Transverse colon (tissue), 4 donors: ENCODE data around the gene SQSTM1. TPM values are rescaled to one million over a fixed set of nuclear protein-coding genes. Genes with fewer than 3 reads are reported as not detected.

Source experiments
- DNase-seq: peaks from one replicate; pipeline ENCODE4 v3.0.0-alpha.2; 2019
- H3K27ac ChIP-seq, 4 donors: fragments of 200-600 bp; sonication (generic); 2 replicates each; pipeline ENCODE4 v1.5.1; 2016 to 2018; ENCODE audit warnings: inconsistent platforms in 4 of 4
- H3K27me3 ChIP-seq: fragments of 200-600 bp; sonication (generic); 2 replicates; pipeline ENCODE4 v1.5.1; 2017; ENCODE audit warnings: inconsistent platforms
- H3K36me3 ChIP-seq, 4 donors: fragments of 200-600 bp; sonication (generic); 2 replicates each; pipeline ENCODE4 v1.5.1; 2017 to 2019; ENCODE audit warnings: inconsistent platforms in 4 of 4
- H3K4me1 ChIP-seq, 4 donors: fragments of 200-600 bp; sonication (generic); 2 replicates each; pipeline ENCODE4 v1.5.1; 2017 to 2020; ENCODE audit warnings: inconsistent platforms in 4 of 4
- H3K4me3 ChIP-seq, 4 donors: fragments of 200-600 bp; sonication (generic); 1 replicate in 1 of 4; 2 replicates in 3 of 4; pipeline versions ENCODE4 v1.5.1 to v1.6.1; 2017 to 2019; ENCODE audit warnings: inconsistent platforms in 4 of 4
- H3K9me3 ChIP-seq, 2 donors: fragments of 200-600 bp; sonication (generic); 2 replicates each; pipeline ENCODE4 v1.5.1; 2017 to 2019; ENCODE audit warnings: inconsistent platforms in 2 of 2
- CTCF ChIP-seq, 5 experiments: fragments of 200-600 bp in 3 of 5; fragments of 450-650 bp in 2 of 5; sonication (generic) in 3 of 5; IDR thresholded peaks; 1 replicate in 2 of 5; 2 replicates in 3 of 5; pipeline ENCODE4 v1.5.1; 2016 to 2017; ENCODE audit warnings: antibody characterized with exemption in 5 of 5, inconsistent platforms in 3 of 5, mild to moderate bottlenecking in 2 of 5, moderate library complexity in 1 of 5
- EP300 ChIP-seq: sonication (generic); formaldehyde crosslinking; IDR thresholded peaks from one replicate; pipeline ENCODE4 v1.6.1; 2017; ENCODE audit warnings: antibody characterized with exemption, low read depth
- POLR2A ChIP-seq: fragments of 450-650 bp; IDR thresholded peaks from one replicate; pipeline ENCODE4 v1.6.1; 2016; ENCODE audit warnings: antibody characterized with exemption, mild to moderate bottlenecking, moderate library complexity
- POLR2AphosphoS5 ChIP-seq, 3 donors: sonication (generic); formaldehyde crosslinking; IDR thresholded peaks; one replicate each; pipeline ENCODE4 v1.6.1; 2016; ENCODE audit warnings: antibody characterized with exemption in 3 of 3
- WGBS, 2 donors: methylation state at CpG; one replicate each; pipeline ENCODE4 v1.1.5; 2018; ENCODE audit warnings: low coverage in 1 of 2; 5-methylcytosine and 5-hydroxymethylcytosine counted together
- in situ Hi-C, 4 donors: fragments of 200-750 bp; cut with MboI; loops; one replicate each; pipeline versions ENCODE4 v1.15.0 to v1.15.1; 2017; ENCODE audit warnings: low sequenced_read_pairs in 3 of 4, low pct_ligation_motif_present in 1 of 4, low pct_unique_long_range_greater_than_20kb in 1 of 4
- intact Hi-C: fragments of 100-400 bp; cut with DNase I; formaldehyde crosslinking; loops from one replicate; pipeline ENCODE4 v1.15.1; 2023; ENCODE audit warnings: low total_unique reads
- total RNA-seq, 4 donors: library from RNA; depleted of rRNA; stranded (reverse); fragments of >200 nt; gene quantifications; one replicate each; pipeline ENCODE4 v1.1.0, GENCODE V29; 2016

SQSTM1 gene
- total RNA-seq, 4 donors from 2014 or later = 250 to 620 (median 432) TPM

GRCh38 chr5:179794575-179794974 lies 26.1 kb upstream of the SQSTM1 start:
- in situ Hi-C loops = no loop called here

GRCh38 chr5:179795049-179795862 lies 25.4 kb upstream of the SQSTM1 start:
- in situ Hi-C loops = no loop called here
- H3K27ac ChIP-seq = peak overlapping the region; percentile 88 to 92 (median 90)

More at GRCh38 chr5:179794575-179794974, 26.1 kb upstream of the SQSTM1 start:
- DNase-seq = no peak
- peaks cover 0 to 19% (median 11%) of the 10 kb centered on the region in 4 donors for H3K36me3 ChIP-seq
- intact Hi-C loops = no loop called here
- H3K4me3 ChIP-seq = peak overlapping the region in 1 of 4 donors; percentile 72
- peak overlapping the region in 3 of 4 donors; percentile 32 to 92 (median 91) for H3K27ac ChIP-seq
- TF ChIP-seq EP300 = no peak
- 94% methylated on average over 2 of the region's 3 CpGs; no CpG with 5 or more reads in 1 of the 2 donors for WGBS, 2 donors
- no peaks in the 10 kb centered on the region for H3K9me3 ChIP-seq
- peaks cover 19 to 46% (median 29%) of the 10 kb centered on the region in 4 donors for H3K4me1 ChIP-seq
- H3K27me3 ChIP-seq = no peaks in the 10 kb centered on the region

DNA sequence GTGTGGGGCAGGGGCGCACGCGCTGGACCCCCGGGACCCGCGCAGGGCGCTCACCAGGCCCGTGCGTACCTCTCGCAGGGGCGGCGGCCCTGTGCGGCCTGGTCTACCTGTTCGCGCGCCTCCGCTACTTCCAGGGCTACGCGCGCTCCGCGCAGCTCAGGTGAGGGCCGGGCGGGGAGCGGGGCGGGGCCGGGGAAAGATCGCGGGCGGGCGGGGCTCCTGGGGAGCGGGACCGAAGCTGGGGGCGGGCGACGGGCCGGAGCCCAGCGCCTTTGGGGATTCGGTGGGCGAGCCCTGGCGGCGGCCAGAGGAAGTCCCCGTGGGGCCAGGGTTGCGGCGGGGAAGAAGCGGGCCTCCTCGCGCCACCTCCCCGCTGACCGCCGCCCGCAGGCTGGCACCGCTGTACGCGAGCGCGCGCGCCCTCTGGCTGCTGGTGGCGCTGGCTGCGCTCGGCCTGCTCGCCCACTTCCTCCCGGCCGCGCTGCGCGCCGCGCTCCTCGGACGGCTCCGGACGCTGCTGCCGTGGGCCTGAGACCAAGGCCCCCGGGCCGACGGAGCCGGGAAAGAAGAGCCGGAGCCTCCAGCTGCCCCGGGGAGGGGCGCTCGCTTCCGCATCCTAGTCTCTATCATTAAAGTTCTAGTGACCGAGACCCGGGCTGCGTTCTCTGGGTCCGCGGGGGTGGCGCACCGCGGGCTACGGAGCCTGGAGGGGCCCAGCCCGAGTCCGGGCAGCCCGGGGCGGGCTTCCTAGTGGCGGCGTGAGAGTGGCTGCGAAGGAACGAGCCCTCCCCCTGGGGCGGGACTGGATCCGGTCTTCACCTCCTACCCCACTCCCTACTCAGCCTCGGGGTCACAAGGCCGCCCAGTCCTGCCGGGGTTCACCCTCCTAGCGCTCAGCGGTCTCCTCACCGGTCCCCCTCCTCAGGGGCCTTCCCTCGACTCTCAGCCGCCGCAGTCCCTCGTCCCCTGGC lies 24.6 kb upstream of the SQSTM1 start:
- peak in 2 of 3 donors; percentile 50 to 66 for TF ChIP-seq POLR2AphosphoS5 (IDR thresholded peaks at IDR 0.05)
- TF ChIP-seq EP300 = no peak
- TF ChIP-seq POLR2A = peak; percentile 66
- peak; percentile 31 to 86 (median 70) for TF ChIP-seq CTCF (IDR thresholded peaks at IDR 0.05)
- peak overlapping the region; percentile 88 to 92 (median 90) for H3K27ac ChIP-seq
- in situ Hi-C loops = no loop called here
- peaks cover 0 to 35% (median 21%) of the 10 kb centered on the region in 4 donors for H3K36me3 ChIP-seq
- 8% methylated on average over 29 of the region's 113 CpGs; no CpG with 5 or more reads in 1 of the 2 donors for WGBS, 2 donors
- H3K4me1 ChIP-seq = peaks cover 19 to 46% (median 29%) of the 10 kb centered on the region in 4 donors
- intact Hi-C loops = no loop called here
- peak overlapping the region; percentile 34 to 72 (median 44) for H3K4me3 ChIP-seq
- H3K9me3 ChIP-seq = no peaks in the 10 kb centered on the region
- peak; percentile 88 for DNase-seq
- H3K27me3 ChIP-seq = no peaks in the 10 kb centered on the region

More at GRCh38 chr5:179795049-179795862, 25.4 kb upstream of the SQSTM1 start:
- Histone ChIP-seq H3K27me3 (no peaks in the 10 kb centered on the region), H3K4me3 (peak overlapping the region; percentile 15 to 72 (median 42)), H3K4me1 (peaks cover 19 to 46% (median 29%) of the 10 kb centered on the region in 4 donors), H3K9me3 (no peaks in the 10 kb centered on the region), H3K36me3 (peaks cover 0 to 26% (median 17%) of the 10 kb centered on the region in 4 donors)
- intact Hi-C loops = no loop called here
- no peak for DNase-seq
- 12 to 20% methylated on average over 1 to 31 of the region's 53 CpGs for WGBS, 2 donors
- TF ChIP-seq POLR2AphosphoS5 (IDR thresholded peaks at IDR 0.05) (peak in 1 of 3 donors; percentile 45), POLR2A (peak; percentile 26), CTCF (IDR thresholded peaks at IDR 0.05) (no peak), EP300 (no peak)

DNA sequence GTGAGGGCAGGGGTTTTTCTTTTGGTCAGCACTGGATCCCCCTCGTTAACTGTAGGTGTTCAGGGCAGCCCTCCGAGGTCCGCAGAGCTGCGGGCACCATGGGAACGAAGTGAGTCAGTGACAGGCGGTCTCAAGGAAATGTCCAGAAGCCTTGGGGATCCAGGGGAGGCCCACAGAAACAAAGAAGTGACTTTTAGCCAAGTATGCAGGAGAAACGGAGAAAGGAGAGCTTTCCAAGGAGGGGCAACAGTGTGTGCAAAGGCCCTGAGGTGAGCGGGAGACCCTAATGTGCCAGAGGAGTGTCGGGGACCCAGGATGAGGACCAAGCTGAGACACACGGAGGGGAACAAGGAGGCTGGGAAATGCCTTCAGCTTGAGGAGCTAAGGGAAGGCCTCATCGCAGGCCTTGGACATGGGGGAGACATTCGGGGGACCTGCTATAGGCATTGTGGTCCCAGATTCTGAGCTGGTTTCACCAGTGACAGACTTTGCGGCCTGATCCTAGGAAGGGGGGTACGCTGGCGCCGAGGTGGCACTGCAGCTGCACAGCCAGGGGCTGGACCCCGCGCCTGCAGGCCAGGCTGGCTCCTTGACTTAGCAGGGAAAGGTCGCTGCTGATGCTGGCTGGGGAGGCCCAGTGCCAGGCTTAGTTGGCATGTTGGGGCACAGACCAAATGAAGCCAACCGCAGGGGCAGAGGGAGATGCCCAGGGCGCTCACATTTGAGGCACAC lies 23.7 kb upstream of the SQSTM1 start:
- H3K9me3 ChIP-seq = no peaks in the 10 kb centered on the region
- in situ Hi-C loops (no loop called here), intact Hi-C loops (no loop called here)
- WGBS, 2 donors = 84 to 90% methylated on average over 5 to 21 of the region's 21 CpGs
- peak overlapping the region; percentile 88 to 92 (median 90) for H3K27ac ChIP-seq
- peaks cover 0 to 37% (median 23%) of the 10 kb centered on the region in 4 donors for H3K36me3 ChIP-seq
- TF ChIP-seq EP300 (no peak), CTCF (IDR thresholded peaks at IDR 0.05) (no peak), POLR2A (no peak), POLR2AphosphoS5 (IDR thresholded peaks at IDR 0.05) (no peak)
- no peak for DNase-seq
- peak overlapping the region in 3 of 4 donors; percentile 34 to 72 (median 51) for H3K4me3 ChIP-seq
- peaks cover 22 to 53% (median 32%) of the 10 kb centered on the region in 4 donors for H3K4me1 ChIP-seq
- no peaks in the 10 kb centered on the region for H3K27me3 ChIP-seq
